Memory B cell (primary cell): ENCODE results near the gene TCTN2.

Experiments
- ATAC-seq: fragments of 150-1000 bp; cut with Tn5 transposase; 2 replicates; pipeline ENCODE4 v1.10.0; 2021; ENCODE audit warnings: low read depth, mild to moderate bottlenecking, moderate library complexity
- DNase-seq, 2 donors: peaks; one replicate each; pipeline ENCODE4 v3.0.0; 2022; ENCODE audit warnings: low spot score in 2 of 2
- H3K27ac Mint-ChIP-seq: one replicate; pipeline ENCODE4 v1.8.0; 2022; ENCODE audit warnings: mild to moderate bottlenecking, moderate library complexity, mixed read lengths
- H3K27me3 Mint-ChIP-seq: one replicate; pipeline ENCODE4 v1.8.0; 2022; ENCODE audit warnings: mixed read lengths
- H3K36me3 Mint-ChIP-seq: one replicate; pipeline ENCODE4 v1.8.0; 2022; ENCODE audit warnings: mild to moderate bottlenecking, mixed read lengths
- H3K4me1 Mint-ChIP-seq: one replicate; pipeline ENCODE4 v1.8.0; 2022; ENCODE audit warnings: mixed read lengths
- H3K4me3 Mint-ChIP-seq: one replicate; pipeline ENCODE4 v1.8.0; 2022; ENCODE audit warnings: mild to moderate bottlenecking, moderate library complexity, mixed read lengths
- H3K9me3 Mint-ChIP-seq: one replicate; pipeline ENCODE4 v1.8.0; 2022; ENCODE audit warnings: mixed read lengths

Gene TCTN2

DNA sequence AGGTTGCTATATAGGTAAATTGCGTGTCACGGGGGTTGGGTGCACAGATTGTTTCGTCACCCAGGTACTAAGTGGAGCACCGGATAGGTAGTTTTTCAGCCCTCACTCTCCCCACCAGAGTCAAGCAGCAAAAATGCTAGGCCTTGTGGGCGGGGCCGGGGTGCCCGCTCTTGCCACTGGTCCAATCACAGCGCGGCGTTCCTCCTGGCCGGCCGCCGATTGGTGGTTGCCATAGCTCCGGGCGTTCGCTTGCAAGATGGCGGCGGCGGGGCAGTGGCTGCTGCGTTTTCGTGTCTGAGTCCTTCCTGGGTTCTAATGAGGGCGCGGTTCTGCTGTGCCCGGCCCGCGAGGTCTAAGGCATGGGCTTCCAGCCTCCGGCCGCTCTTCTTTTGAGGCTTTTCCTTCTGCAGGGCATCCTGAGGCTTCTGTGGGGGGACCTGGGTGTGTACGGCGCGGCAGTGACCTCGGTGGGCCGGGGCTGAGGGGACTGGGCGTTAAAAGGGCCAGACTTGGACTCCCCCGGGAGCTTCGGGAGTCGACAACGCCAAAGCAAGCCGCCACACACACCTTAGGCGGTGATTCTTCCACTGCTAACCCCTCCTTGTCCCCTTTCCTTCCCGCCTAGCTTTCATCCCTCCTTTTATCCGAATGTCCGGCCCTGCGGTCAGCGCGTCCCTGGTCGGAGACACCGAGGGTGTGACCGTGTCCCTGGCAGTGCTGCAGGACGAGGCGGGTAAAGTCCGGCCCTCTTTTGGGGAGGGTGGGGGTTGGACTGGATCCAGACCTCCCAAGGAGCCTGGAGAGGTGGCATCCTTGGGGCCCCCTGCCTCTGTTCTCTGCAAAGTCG, at the start of gene TCTN2:
TCTN2 (plus strand) TSS at position 232 of the 847 bp plus-strand sequence; CDS start at position 360, 128 bp downstream.
- H3K36me3 Mint-ChIP-seq = peaks cover 10% of the 10 kb centered on the region
- H3K4me3 Mint-ChIP-seq = peak within 1 kb of the TSS; percentile 86
- peaks cover 11% of the 10 kb centered on the region for H3K4me1 Mint-ChIP-seq
- ATAC-seq (peak; percentile 100), DNase-seq (peak; percentile 84 to 89)
- no peaks in the 10 kb centered on the region for H3K27me3 Mint-ChIP-seq
- H3K27ac Mint-ChIP-seq = peak within 1 kb of the TSS; percentile 31
- no peaks in the 10 kb centered on the region for H3K9me3 Mint-ChIP-seq

DNA sequence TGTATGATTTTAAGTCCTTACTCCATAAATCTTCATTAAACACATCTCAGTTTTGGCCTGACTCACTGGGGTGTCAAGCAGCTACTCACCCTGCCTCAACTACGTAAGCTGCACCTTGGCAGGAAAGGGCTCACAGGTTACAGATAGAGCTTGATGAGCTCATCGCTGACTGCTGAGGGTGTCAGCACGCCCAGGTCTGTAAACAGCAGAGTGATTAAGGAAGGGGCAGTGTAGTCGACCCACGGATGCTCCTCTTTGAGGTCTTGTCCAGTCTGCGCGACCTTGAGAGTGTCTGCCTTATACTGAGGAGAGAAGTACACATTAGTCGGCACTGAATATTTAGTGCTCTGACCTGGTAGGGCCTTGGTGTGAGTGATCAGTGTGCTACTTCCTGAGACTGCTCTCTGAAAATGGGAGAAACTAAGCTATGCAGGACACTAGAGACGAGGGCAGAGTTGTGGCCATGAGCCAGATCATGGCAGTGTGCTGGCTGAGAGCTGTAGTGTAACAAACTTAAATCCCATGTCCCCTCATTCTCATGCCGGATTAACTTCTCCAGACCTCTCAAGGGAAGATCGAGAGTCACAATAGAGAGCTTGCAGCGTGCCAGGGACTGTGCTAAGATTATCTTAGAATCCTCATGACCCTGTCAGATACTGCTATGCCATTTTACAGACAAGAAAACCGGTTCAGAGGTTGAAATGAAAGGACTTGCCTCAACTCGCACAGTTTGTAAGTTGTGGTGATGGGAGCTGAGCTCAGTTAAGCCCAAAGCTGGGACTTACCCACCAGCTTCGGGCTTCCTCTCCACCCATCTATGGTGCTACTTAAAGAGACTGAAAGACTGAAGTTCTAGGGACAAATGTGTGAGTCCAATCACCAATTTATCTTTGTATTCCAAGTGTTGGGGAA, 49.0 kb upstream of the TCTN2 start:
- Mint-ChIP-seq H3K27ac (no peak overlapping the region), H3K36me3 (peaks cover 38% of the 10 kb centered on the region), H3K9me3 (no peaks in the 10 kb centered on the region), H3K27me3 (no peaks in the 10 kb centered on the region), H3K4me3 (no peak overlapping the region), H3K4me1 (peaks cover 3% of the 10 kb centered on the region)
- ATAC-seq (no peak), DNase-seq (no peak)

DNA sequence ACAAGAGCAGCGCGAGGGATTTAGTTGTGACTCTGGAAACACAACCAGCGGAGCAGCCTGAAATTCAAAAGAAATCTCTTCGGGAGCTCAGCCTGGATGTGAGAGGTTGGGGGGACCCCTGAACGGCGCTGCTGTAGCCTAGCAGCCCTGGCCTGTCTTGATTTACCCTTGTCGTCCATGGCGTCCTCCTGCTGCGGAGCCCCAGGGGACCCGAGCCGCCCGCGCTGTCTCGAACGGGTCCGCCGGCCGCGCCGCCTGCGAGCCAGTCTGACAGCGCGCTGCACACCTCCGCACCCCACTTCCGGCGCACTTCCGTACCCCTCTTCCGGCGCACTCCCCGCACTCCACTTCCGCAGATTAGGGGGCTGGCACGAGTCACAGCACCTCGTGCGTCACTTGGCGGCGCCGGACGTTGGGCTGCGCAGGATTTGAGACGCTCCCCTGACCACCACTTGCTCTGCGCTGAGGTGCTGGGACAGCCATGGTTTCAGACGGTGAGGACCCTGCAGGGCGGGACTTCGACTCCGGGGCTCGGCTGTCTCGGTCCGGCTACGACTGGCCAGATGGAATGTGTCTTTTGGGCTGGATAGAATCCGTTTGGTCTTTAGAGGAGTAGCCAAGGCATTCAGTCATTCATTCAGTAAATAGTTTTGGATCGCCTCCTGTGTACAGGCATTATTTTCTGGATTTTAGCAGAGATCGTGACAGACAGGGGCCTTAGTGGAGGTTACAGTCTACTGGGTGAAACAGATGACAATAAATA, 37.4 kb upstream of the TCTN2 start, which contains the start of the genes EIF2B1 and GTF2H3:
EIF2B1 (minus strand) TSS at position 308 of the 763 bp plus-strand sequence; CDS start at position 179, 129 bp downstream.
GTF2H3 (plus strand) TSS at position 451 of the 763 bp plus-strand sequence; CDS start at position 482, 31 bp downstream.
- DNase-seq (peak; percentile 91 to 94), ATAC-seq (peak; percentile 96)
- H3K27ac Mint-ChIP-seq = peak within 1 kb of the TSS; percentile 98
- H3K27me3 Mint-ChIP-seq = no peaks in the 10 kb centered on the region
- H3K4me3 Mint-ChIP-seq = peak within 1 kb of the TSS; percentile 98
- peaks cover 12% of the 10 kb centered on the region for H3K36me3 Mint-ChIP-seq
- peaks cover 20% of the 10 kb centered on the region for H3K4me1 Mint-ChIP-seq
- H3K9me3 Mint-ChIP-seq = no peaks in the 10 kb centered on the region

GRCh38 chr12:123634142-123634561, 36.8 kb upstream of the TCTN2 start:
- Mint-ChIP-seq H3K9me3 (no peaks in the 10 kb centered on the region), H3K36me3 (peaks cover 10% of the 10 kb centered on the region), H3K27ac (peak overlapping the region; percentile 98), H3K27me3 (no peaks in the 10 kb centered on the region), H3K4me1 (peaks cover 20% of the 10 kb centered on the region), H3K4me3 (peak overlapping the region; percentile 98)
- ATAC-seq = no peak
- DNase-seq = no peak

DNA sequence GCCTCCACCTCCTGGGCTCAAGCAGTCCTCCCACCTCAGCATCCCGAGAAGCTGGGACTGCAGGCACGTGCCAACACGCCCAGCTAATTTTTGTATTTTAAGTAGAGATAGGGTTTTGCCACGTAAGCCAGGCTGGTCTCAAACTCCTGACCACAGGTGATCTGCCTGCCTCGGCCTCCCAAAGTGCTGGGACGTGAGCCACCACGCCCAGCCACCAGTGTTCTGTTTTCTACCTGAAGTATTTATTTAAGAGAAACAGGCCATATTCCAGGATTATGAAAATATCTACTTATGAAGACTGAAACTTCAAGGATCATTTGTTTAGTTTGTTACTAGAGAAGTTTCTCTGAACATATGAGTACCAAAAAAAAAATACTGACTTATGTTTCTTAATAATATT, 27.0 kb upstream of the TCTN2 start:
- H3K36me3 Mint-ChIP-seq = peaks cover 12% of the 10 kb centered on the region
- no peak for DNase-seq
- no peak overlapping the region for H3K4me3 Mint-ChIP-seq
- H3K4me1 Mint-ChIP-seq = no peaks in the 10 kb centered on the region
- H3K27ac Mint-ChIP-seq = no peak overlapping the region
- no peaks in the 10 kb centered on the region for H3K9me3 Mint-ChIP-seq
- H3K27me3 Mint-ChIP-seq = no peaks in the 10 kb centered on the region
- no peak for ATAC-seq

DNA sequence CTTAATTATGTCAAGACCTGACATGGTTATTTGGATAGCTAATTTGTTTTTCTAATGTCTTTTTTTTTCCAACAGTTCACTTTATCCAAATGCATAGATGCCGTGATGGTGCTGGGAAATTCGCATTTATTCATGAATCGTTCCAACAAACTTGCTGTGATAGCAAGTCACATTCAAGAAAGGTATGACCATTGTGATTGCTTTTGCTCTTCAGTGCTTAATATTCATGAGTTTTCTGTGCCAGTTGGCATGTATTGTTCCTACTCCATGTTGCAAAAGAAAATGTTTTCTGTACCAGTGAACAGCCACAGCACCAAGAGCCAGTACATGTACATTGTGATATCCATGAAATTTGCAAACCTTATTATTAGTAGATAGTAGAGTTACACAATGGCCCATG, 25.5 kb upstream of the TCTN2 start:
- H3K4me3 Mint-ChIP-seq = no peak overlapping the region
- H3K27ac Mint-ChIP-seq = no peak overlapping the region
- no peaks in the 10 kb centered on the region for H3K9me3 Mint-ChIP-seq
- ATAC-seq (no peak), DNase-seq (no peak)
- no peaks in the 10 kb centered on the region for H3K27me3 Mint-ChIP-seq
- peaks cover 12% of the 10 kb centered on the region for H3K36me3 Mint-ChIP-seq
- H3K4me1 Mint-ChIP-seq = no peaks in the 10 kb centered on the region

DNA sequence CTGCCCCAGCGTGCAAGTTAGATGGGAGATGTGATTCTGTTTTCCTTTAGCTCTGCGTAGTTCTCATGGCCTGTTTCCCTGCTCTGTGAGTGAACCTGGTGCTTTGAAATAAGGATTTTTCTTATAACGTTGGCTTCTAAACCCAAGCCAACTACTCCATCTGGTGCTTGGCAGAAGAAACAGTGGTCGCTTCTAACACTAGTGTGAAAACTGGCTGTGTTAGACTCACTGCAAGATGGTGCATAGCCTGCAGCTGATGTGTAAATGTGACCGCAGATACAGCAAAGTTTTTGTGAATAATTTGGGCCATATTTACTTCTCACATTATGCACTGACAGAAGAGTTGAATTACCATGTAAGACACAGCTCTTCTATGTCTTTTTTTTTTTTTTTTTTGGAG, 25.0 kb upstream of the TCTN2 start:
- ATAC-seq = no peak
- H3K4me3 Mint-ChIP-seq = no peak overlapping the region
- no peaks in the 10 kb centered on the region for H3K4me1 Mint-ChIP-seq
- H3K27me3 Mint-ChIP-seq = no peaks in the 10 kb centered on the region
- no peak overlapping the region for H3K27ac Mint-ChIP-seq
- no peaks in the 10 kb centered on the region for H3K9me3 Mint-ChIP-seq
- DNase-seq = no peak
- H3K36me3 Mint-ChIP-seq = peaks cover 15% of the 10 kb centered on the region

- Mint-ChIP-seq H3K4me1 (no peaks in the 10 kb centered on the region), H3K36me3 (peaks cover 21% of the 10 kb centered on the region), H3K4me3 (no peak overlapping the region), H3K27me3 (no peaks in the 10 kb centered on the region), H3K9me3 (no peaks in the 10 kb centered on the region), H3K27ac (no peak overlapping the region)
- ATAC-seq = no peak
- DNase-seq = no peak
Observed at GRCh38 chr12:123648401-123648800, 22.5 kb upstream of the TCTN2 start.

GRCh38 chr12:123654129-123654701, 16.7 kb upstream of the TCTN2 start:
- Mint-ChIP-seq H3K27me3 (no peaks in the 10 kb centered on the region), H3K9me3 (no peaks in the 10 kb centered on the region), H3K36me3 (peaks cover 29% of the 10 kb centered on the region), H3K4me1 (peaks cover 17% of the 10 kb centered on the region), H3K27ac (no peak overlapping the region), H3K4me3 (no peak overlapping the region)
- no peak for ATAC-seq
- DNase-seq = no peak

- no peaks in the 10 kb centered on the region for H3K27me3 Mint-ChIP-seq
- peaks cover 23% of the 10 kb centered on the region for H3K4me1 Mint-ChIP-seq
- H3K4me3 Mint-ChIP-seq = no peak overlapping the region
- ATAC-seq = peak; percentile 84
- H3K9me3 Mint-ChIP-seq = no peaks in the 10 kb centered on the region
- no peak for DNase-seq
- no peak overlapping the region for H3K27ac Mint-ChIP-seq
- peaks cover 29% of the 10 kb centered on the region for H3K36me3 Mint-ChIP-seq
Observed at GRCh38 chr12:123655420-123655819, 15.5 kb upstream of the TCTN2 start.

- peaks cover 27% of the 10 kb centered on the region for H3K36me3 Mint-ChIP-seq
- H3K27ac Mint-ChIP-seq = no peak overlapping the region
- H3K4me1 Mint-ChIP-seq = peaks cover 23% of the 10 kb centered on the region
Observed at GRCh38 chr12:123656392-123656791, 14.5 kb upstream of the TCTN2 start.

GRCh38 chr12:123657211-123657610, 13.7 kb upstream of the TCTN2 start:
- Mint-ChIP-seq H3K27me3 (no peaks in the 10 kb centered on the region), H3K36me3 (peaks cover 23% of the 10 kb centered on the region), H3K27ac (no peak overlapping the region), H3K4me1 (peaks cover 23% of the 10 kb centered on the region), H3K9me3 (no peaks in the 10 kb centered on the region), H3K4me3 (no peak overlapping the region)
- DNase-seq = no peak
- ATAC-seq = no peak

More at GRCh38 chr12:123656392-123656791, 14.5 kb upstream of the TCTN2 start:
- Mint-ChIP-seq H3K4me3 (no peak overlapping the region), H3K9me3 (no peaks in the 10 kb centered on the region), H3K27me3 (no peaks in the 10 kb centered on the region)
- ATAC-seq = no peak
- no peak for DNase-seq
